NT2/D1 (cell line): ENCODE results near the gene TIGD2.

ENCODE experiments used
- DNase-seq: peaks from one replicate; pipeline ENCODE4 v3.0.0-alpha.2; 2011; ENCODE audit warnings: low read depth, low spot score
- H3K27me3 ChIP-seq: 2 replicates; pipeline ENCODE4 v1.6.0; 2011; ENCODE audit warnings: mild to moderate bottlenecking; ENCODE audit not compliant: insufficient read length, insufficient read depth
- H3K36me3 ChIP-seq: 2 replicates; pipeline ENCODE4 v1.6.1; 2011; ENCODE audit warnings: mild to moderate bottlenecking, low read length, mixed read lengths; ENCODE audit not compliant: insufficient read depth, insufficient read length
- H3K4me1 ChIP-seq: 2 replicates; pipeline ENCODE4 v1.5.1; 2011; ENCODE audit not compliant: insufficient read depth, insufficient read length
- H3K4me3 ChIP-seq: 2 replicates; pipeline ENCODE4 v1.5.1; 2011; ENCODE audit warnings: low read depth; ENCODE audit not compliant: insufficient read length
- H3K9ac ChIP-seq: 2 replicates; pipeline ENCODE4 v1.6.0; 2011; ENCODE audit warnings: low read depth; ENCODE audit not compliant: insufficient read length
- H3K9me3 ChIP-seq: 2 replicates; pipeline ENCODE4 v1.5.1; 2011; ENCODE audit warnings: mild to moderate bottlenecking, low read length; ENCODE audit not compliant: insufficient read depth
- SUZ12 ChIP-seq: IDR thresholded peaks from 2 replicates; pipeline ENCODE4 v1.6.1; 2011; ENCODE audit not compliant: insufficient read length, insufficient read depth; ENCODE audit errors: extremely low read depth
- YY1 ChIP-seq: IDR thresholded peaks from 2 replicates; pipeline ENCODE4 v1.6.1; 2011; ENCODE audit not compliant: insufficient read length, insufficient read depth
- ZNF274 ChIP-seq: IDR thresholded peaks from 2 replicates; pipeline ENCODE4 v1.6.1; 2011; ENCODE audit warnings: mild to moderate bottlenecking, low read depth, low read length

The TIGD2 gene

DNA sequence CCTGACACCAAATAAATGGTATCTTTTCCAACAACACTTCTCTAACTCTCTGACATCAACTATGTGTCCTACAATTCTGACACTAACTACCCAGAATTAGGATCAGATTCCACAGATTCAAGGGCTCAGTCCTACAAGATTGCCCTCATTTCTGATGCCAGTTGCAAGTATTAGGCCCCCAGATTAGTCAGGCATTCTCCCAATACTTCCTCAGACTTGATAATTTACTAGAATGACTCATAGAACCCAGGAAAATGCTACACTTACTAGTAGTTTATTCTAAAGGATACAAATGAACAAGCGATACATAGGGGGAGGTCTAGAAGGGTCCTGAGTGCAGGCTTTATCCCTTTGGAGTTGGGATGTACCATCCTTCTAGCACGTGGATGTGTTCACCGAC is 8.5 kb downstream of the TIGD2 start:
- TF ChIP-seq SUZ12 (no peak), YY1 (no peak), ZNF274 (no peak)
- H3K9me3 ChIP-seq, result no peaks in the 10 kb centered on the region
- H3K4me3 ChIP-seq, result no peak overlapping the region
- no peak for DNase-seq
- no peak overlapping the region for H3K9ac ChIP-seq
- peaks cover 4% of the 10 kb centered on the region for H3K4me1 ChIP-seq
- no peaks in the 10 kb centered on the region for H3K27me3 ChIP-seq
- H3K36me3 ChIP-seq, result peaks cover 9% of the 10 kb centered on the region

DNA sequence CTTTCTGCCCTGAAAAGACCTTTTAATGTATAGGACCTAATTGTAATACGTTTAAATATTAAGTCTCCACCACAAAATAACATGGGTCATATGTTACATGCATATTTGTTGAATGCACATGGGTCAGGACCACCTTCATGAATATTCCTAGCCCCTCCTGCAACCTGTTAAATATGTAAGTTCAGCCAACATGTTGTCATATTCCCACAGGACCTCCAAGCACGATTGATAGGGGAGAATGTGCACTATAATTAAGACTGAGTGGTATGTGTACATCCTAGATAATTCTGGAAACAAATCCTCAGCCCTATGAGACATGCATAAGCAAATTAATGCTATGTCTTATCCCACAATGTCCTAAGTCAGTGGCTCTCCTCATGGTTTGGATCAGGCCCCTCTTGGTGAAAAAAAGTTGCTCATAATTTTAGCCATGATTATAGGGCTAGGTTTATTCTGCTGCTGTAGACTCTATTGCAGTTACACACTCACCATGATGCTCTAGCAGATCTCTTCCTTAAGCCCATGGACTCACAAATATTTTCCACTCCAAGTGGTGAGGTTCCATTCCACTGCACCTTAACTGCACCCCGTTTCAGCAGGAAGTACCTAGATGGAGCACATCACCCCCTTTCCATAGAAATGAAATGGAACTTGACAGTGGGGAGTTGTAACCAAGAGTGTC is 10.2 kb downstream of the TIGD2 start:
- H3K9ac ChIP-seq, result no peak overlapping the region
- no peak for DNase-seq
- H3K4me1 ChIP-seq, result peaks cover 4% of the 10 kb centered on the region
- H3K36me3 ChIP-seq, result peaks cover 4% of the 10 kb centered on the region
- no peaks in the 10 kb centered on the region for H3K9me3 ChIP-seq
- H3K27me3 ChIP-seq, result no peaks in the 10 kb centered on the region
- H3K4me3 ChIP-seq, result no peak overlapping the region
- no peak for TF ChIP-seq ZNF274
- TF ChIP-seq YY1, result no peak
- TF ChIP-seq SUZ12, result no peak

DNA sequence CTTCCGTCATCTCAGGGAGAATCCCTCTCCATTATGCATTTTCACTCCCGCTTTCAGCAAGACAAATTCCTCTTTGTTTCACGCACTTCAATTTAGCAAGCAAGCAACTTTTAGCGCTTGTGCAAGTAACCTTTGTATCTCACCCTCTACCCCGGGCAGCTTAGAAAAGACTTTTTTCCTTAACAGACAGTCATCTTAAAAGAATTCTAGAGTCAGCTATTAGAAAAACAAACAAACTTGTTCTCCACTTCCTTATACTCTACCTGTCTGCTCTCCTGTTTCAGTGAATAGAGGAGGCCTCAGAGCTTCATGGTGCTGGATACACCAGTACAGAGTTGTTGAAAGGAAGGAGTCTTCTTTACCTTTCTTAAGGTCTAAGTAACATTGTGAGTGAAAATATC is 12.1 kb downstream of the TIGD2 start:
- peaks cover 4% of the 10 kb centered on the region for H3K4me1 ChIP-seq
- H3K4me3 ChIP-seq, result no peak overlapping the region
- no peak for TF ChIP-seq ZNF274
- TF ChIP-seq SUZ12, result no peak
- TF ChIP-seq YY1, result no peak
- H3K9ac ChIP-seq, result no peak overlapping the region
- no peaks in the 10 kb centered on the region for H3K36me3 ChIP-seq
- no peak for DNase-seq
- no peaks in the 10 kb centered on the region for H3K27me3 ChIP-seq
- H3K9me3 ChIP-seq, result no peaks in the 10 kb centered on the region

GRCh38 chr4:89125901-89126782 is 14.8 kb downstream of the TIGD2 start:
- no peaks in the 10 kb centered on the region for H3K9me3 ChIP-seq
- H3K27me3 ChIP-seq, result no peaks in the 10 kb centered on the region
- DNase-seq, result no peak
- H3K4me1 ChIP-seq, result peaks cover 4% of the 10 kb centered on the region
- no peak overlapping the region for H3K9ac ChIP-seq
- H3K4me3 ChIP-seq, result no peak overlapping the region
- TF ChIP-seq SUZ12 (no peak), YY1 (no peak), ZNF274 (no peak)
- no peaks in the 10 kb centered on the region for H3K36me3 ChIP-seq

DNA sequence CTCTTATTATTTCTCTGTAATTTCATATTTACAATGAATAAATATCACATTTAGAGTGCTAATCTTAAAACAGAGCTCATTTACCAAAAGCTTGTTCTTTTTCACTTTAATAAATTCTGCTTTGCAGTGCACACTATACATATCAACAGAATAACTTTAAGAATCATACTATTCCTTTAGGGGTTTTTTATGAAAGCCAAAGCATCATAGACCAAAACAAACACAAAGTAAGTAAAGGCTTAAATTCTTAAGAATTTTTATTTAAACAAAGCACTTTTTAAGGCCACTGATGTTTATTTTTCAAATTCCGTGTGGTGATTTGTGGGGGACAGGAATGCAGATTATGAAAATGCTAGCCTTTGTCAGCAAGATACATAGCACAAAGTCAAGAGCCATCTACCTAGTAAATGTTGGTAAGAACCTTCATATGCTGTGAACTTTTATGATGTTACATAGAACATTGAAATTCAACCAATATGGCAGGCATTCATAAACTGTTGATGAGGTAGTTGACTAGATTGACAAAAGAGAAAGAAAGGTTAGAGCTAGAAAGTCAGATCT is 17.8 kb downstream of the TIGD2 start:
- H3K4me3 ChIP-seq, result no peak overlapping the region
- no peaks in the 10 kb centered on the region for H3K27me3 ChIP-seq
- DNase-seq, result no peak
- peaks cover 4% of the 10 kb centered on the region for H3K4me1 ChIP-seq
- no peaks in the 10 kb centered on the region for H3K9me3 ChIP-seq
- no peak overlapping the region for H3K9ac ChIP-seq
- H3K36me3 ChIP-seq, result no peaks in the 10 kb centered on the region
- TF ChIP-seq YY1, result no peak
- no peak for TF ChIP-seq SUZ12
- no peak for TF ChIP-seq ZNF274

DNA sequence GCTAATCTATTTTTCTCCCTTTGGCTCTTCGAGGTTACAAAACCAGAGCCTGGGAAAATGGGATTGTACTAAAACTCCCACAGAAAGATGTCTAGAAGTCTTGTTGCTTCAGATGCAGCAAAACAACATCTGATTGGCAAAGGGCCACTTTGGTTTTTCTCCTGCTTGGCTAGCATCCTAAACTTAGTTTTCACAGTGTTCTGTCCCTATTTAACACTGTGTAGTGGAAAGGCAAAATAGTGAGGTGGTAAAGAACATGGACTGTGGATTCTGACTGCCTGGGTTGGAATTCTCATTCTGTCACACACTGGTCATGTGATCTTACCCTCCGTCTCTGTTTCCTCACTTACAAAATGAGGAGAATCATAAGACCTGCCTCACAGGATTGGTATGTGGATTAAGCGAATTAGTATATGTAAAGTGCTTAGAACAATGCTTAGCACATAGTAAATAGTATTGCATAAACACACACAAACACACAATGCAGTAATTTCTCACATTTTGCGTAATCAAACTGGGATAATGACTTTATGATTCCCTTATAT is 23.5 kb downstream of the TIGD2 start:
- Histone ChIP-seq H3K4me3 (no peak overlapping the region), H3K9ac (no peak overlapping the region), H3K27me3 (no peaks in the 10 kb centered on the region), H3K36me3 (no peaks in the 10 kb centered on the region), H3K4me1 (no peaks in the 10 kb centered on the region), H3K9me3 (no peaks in the 10 kb centered on the region)
- no peak for DNase-seq
- no peak for TF ChIP-seq YY1
- TF ChIP-seq SUZ12, result no peak
- no peak for TF ChIP-seq ZNF274

DNA sequence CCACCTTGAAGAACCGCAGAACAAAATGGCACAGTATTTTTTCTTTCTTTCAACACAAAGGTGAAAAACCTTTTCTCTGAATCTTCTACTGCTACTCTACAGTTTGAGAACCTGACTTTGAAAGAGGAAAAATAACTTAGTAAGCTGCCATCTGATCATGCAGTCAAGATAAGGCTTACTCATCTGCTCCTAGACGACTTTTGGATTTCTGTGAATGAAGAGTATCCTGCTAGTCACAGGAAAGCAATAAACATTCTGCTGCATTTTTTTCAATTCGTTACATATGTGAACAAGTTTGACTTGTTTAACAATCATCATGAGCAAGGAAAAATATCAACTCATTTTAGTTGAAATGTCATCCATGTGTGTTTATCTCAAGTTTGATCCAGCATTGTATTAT is 25.2 kb downstream of the TIGD2 start:
- Histone ChIP-seq H3K4me1 (no peaks in the 10 kb centered on the region), H3K27me3 (no peaks in the 10 kb centered on the region), H3K9ac (no peak overlapping the region), H3K4me3 (no peak overlapping the region), H3K36me3 (no peaks in the 10 kb centered on the region), H3K9me3 (no peaks in the 10 kb centered on the region)
- TF ChIP-seq ZNF274 (no peak), SUZ12 (no peak), YY1 (no peak)
- no peak for DNase-seq
